ENCODE data around the gene FAM174C.

The FAM174C gene

DNA sequence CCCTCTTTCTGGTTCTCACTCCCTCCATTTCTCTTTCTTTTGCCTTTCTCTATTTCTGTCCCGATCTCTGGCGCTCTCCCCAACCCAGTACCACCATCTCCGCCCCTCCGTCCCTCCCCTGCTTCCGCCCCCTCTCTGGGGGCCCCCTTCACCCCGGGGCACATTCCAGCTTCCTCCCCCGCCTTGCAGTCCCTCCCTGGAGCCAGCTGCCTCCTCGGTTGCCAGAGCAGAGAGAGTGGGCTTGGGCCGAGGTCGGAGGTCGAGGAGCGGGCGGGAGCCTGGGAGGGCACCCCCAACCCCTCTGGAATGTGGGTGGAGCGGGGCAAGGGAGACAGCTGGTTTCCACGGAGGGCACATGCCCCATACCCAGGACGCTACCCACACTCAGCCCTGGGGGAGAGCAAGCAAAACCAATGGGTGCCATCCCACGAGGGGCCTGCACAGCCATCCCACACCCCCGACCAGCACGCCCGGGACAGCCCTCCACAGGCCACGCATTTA, 12.7 kb upstream of the FAM174C start:
- Histone ChIP-seq H3K4me3 (ENCODE audit: low read depth, low read length) (no peak overlapping the region), H3K9me3 (ENCODE audit: severe bottlenecking) (no peaks in the 10 kb centered on the region), H3K27ac (no peak overlapping the region), H3K36me3 (peaks cover 4% of the 10 kb centered on the region), H3K27me3 (ENCODE audit: insufficient read depth, low read depth, severe bottlenecking) (no peaks in the 10 kb centered on the region)
- TF ChIP-seq, protein P1, sequence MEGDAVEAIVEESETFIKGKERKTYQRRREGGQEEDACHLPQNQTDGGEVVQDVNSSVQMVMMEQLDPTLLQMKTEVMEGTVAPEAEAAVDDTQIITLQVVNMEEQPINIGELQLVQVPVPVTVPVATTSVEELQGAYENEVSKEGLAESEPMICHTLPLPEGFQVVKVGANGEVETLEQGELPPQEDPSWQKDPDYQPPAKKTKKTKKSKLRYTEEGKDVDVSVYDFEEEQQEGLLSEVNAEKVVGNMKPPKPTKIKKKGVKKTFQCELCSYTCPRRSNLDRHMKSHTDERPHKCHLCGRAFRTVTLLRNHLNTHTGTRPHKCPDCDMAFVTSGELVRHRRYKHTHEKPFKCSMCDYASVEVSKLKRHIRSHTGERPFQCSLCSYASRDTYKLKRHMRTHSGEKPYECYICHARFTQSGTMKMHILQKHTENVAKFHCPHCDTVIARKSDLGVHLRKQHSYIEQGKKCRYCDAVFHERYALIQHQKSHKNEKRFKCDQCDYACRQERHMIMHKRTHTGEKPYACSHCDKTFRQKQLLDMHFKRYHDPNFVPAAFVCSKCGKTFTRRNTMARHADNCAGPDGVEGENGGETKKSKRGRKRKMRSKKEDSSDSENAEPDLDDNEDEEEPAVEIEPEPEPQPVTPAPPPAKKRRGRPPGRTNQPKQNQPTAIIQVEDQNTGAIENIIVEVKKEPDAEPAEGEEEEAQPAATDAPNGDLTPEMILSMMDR (IDR thresholded peaks at IDR 0.05; ENCODE audit: low read depth, low read length): no peak
- no peak for DNase-seq

DNA sequence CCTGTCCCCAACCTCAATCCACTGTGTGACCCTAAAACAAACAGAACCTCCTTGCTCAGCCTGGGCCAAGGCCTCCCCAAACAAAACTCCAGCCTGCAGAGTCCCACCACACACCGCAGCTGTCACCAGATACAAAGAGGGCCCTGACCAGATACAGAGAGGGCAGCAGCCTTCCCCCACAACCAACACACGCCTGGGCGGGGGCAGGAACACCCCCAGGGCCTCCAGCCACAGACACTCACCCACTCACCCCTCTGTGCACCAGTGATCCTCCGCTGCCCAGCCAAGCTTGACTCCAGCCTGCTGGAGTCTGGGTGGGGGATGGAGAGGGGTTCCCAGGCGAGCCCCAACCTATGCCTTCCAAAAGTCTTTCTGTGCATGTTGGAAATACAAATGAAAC, 12.1 kb upstream of the FAM174C start:
- no peaks in the 10 kb centered on the region for H3K9me3 ChIP-seq (ENCODE audit: severe bottlenecking)

DNA sequence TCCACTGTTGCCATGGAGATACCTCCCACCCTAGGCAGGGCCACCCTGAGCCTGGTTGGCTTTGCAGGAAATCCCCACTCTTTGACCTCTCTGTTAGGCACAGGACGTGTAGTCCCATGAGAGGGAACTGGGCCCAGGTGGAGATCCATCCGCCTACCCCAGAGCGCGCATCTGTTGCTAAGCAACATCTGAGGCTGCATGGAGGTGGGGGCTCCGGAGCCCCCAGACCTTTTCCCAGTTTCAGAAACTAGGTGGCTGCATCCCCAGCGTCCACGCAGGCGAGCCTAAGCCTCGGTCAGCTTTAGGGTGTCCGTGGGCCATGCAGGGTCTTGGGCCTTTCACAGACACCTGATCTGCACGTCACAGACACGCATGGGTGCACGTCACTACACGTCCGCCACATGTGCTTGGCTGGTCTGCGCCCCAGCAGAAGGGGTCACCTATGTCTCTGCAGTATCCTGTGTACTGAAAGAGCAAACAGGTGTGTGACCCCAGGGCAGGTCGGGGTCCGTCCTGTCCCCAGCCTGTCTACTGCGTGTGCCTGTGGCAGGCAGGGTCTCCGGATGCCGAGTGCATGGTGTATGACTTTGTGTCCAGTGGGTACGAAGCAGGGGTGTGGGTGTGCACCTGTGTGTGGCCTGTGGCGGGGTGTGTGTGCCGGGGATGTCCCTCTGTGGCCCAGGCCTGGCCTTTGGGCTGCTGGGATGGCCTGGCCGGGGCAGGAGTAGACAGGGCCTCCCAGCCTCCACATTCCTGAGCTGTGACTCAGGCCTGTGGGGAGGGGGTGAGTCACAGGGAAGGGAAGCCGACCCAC, 10.3 kb upstream of the FAM174C start:
- H3K36me3 ChIP-seq: peaks cover 4% of the 10 kb centered on the region
- no peak overlapping the region for H3K4me3 ChIP-seq (ENCODE audit: low read depth, low read length)
- no peaks in the 10 kb centered on the region for H3K27me3 ChIP-seq (ENCODE audit: insufficient read depth, low read depth, severe bottlenecking)
- TF ChIP-seq, protein P1 (IDR thresholded peaks at IDR 0.05; ENCODE audit: low read depth, low read length): no peak
- no peak for DNase-seq
- no peak overlapping the region for H3K27ac ChIP-seq
- no peaks in the 10 kb centered on the region for H3K9me3 ChIP-seq (ENCODE audit: severe bottlenecking)

More for the DNA sequence above, 12.1 kb upstream of the FAM174C start:
- TF ChIP-seq, protein P1 (IDR thresholded peaks at IDR 0.05; ENCODE audit: low read depth, low read length): no peak
- peaks cover 1% of the 10 kb centered on the region for H3K36me3 ChIP-seq
- H3K27ac ChIP-seq: no peak overlapping the region
- DNase-seq: no peak
- no peaks in the 10 kb centered on the region for H3K27me3 ChIP-seq (ENCODE audit: insufficient read depth, low read depth, severe bottlenecking)
- no peak overlapping the region for H3K4me3 ChIP-seq (ENCODE audit: low read depth, low read length)

DNA sequence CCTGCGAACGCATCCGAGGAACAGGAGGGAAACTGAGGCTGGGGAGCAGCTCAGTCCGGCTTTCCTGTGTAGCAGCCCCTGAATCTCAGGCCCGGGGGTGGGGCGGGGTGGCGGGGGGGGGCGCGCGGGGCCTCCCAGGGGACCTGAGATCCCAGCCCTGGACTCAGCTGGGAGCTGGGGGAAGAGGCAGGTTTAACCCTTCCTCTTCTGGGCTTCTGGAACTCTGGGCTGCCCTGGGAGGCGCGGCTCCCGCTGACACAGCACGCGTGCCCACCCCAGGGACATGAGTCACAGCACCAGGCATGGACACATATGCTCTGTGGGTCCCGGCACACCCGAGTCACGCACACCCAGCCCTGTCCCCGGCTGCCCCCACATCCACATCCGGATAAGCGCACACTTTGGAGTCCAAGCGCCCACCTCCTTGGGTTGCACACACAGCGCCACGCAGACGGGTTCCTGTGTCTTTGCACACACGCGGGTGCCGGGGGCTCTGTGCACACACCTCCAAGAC, 9.7 kb upstream of the FAM174C start:
- Histone ChIP-seq H3K4me3 (ENCODE audit: low read depth, low read length) (peak overlapping the region; percentile 54), H3K27me3 (ENCODE audit: insufficient read depth, low read depth, severe bottlenecking) (no peaks in the 10 kb centered on the region), H3K36me3 (peaks cover 10% of the 10 kb centered on the region), H3K9me3 (ENCODE audit: severe bottlenecking) (no peaks in the 10 kb centered on the region), H3K27ac (no peak overlapping the region)
- DNase-seq: no peak
- TF ChIP-seq, protein P1 (IDR thresholded peaks at IDR 0.05; ENCODE audit: low read depth, low read length): no peak

DNA sequence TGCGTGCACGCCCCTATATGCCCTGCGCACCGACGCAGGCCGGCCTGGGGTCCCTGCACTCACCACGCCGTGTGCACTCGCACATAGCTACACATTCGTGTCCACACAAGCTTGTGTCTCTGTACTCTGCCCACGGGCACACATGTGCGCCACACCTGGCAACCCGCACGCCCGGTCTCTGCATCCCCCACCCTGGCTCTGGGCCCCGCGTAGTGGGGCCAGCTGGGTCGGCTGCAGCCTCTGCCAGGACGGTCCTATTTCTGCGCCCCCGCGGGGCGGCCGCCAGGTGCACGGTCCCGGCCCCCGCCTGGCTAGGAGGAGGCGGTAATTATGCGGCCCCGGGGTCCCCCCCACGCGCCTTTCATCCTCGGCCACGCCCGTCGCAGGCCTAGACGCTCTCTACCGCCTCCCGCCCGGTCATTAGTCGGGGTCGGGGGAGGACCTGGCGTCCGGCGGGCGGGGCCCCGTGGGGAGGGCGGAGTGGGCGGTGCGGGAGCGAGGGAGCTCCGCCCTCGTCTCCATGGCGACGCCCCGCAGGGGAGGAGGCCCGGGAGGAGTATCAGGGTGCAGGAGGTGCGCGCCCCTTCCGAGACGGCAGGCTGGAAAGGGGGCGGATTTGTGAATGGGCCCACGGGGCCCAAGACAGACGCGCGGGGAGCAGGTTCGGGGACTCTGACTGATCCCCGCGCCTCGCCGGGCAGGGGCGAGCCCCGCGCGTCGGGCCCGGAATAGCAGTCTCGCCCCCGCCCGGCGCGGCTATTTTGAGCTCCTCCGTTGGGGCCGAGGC, 9.0 kb upstream of the FAM174C start:
- Histone ChIP-seq H3K9me3 (ENCODE audit: severe bottlenecking) (no peaks in the 10 kb centered on the region), H3K4me3 (ENCODE audit: low read depth, low read length) (peak overlapping the region; percentile 54), H3K27me3 (ENCODE audit: insufficient read depth, low read depth, severe bottlenecking) (no peaks in the 10 kb centered on the region), H3K27ac (peak overlapping the region; percentile 73), H3K36me3 (peaks cover 17% of the 10 kb centered on the region)
- DNase-seq: peak; percentile 91
- TF ChIP-seq, protein P1 (IDR thresholded peaks at IDR 0.05; ENCODE audit: low read depth, low read length): no peak

All from WERI-Rb-1 (cell line).